HepG2 (cell line): Measurements from ENCODE around the gene ABCC2. TPM values are rescaled to one million over a fixed set of nuclear protein-coding genes. Genes with fewer than 3 reads are reported as not detected.

Experiments
- ARNT2 ChIP-seq: sonication (generic); formaldehyde crosslinking; IDR thresholded peaks from 2 replicates; pipeline ENCODE4 v1.8.0; 2022; ENCODE audit warnings: mild to moderate bottlenecking, low read depth, missing genetic modification reagents, moderate library complexity
- GLI4 ChIP-seq: sonication (generic); formaldehyde crosslinking; IDR thresholded peaks from 2 replicates; pipeline ENCODE4 v1.5.1; 2020; ENCODE audit warnings: missing genetic modification reagents, mild to moderate bottlenecking, moderate library complexity, borderline replicate concordance
- HMG20A ChIP-seq: IDR thresholded peaks from 2 replicates; pipeline ENCODE4 v1.6.1; 2016; ENCODE audit warnings: borderline replicate concordance
- MEF2D ChIP-seq: sonication (generic); formaldehyde crosslinking; IDR thresholded peaks from 2 replicates; pipeline ENCODE4 v1.5.1; 2020; ENCODE audit warnings: mild to moderate bottlenecking, missing genetic modification reagents
- RARA ChIP-seq: IDR thresholded peaks from 2 replicates; pipeline ENCODE4 v1.6.1; 2016; ENCODE audit warnings: missing genetic modification reagents, missing compliant biosample characterization
- SETDB1 ChIP-seq: sonication (generic); formaldehyde crosslinking; IDR thresholded peaks from 2 replicates; pipeline ENCODE4 v1.5.1; 2020; ENCODE audit warnings: missing genetic modification reagents, mild to moderate bottlenecking, borderline replicate concordance
- SRF ChIP-seq: IDR thresholded peaks from 2 replicates; pipeline ENCODE4 v1.6.1; 2011; ENCODE audit warnings: mild to moderate bottlenecking, low read depth, low read length, moderate library complexity
- STAG1 ChIP-seq: sonication (generic); formaldehyde crosslinking; IDR thresholded peaks from 2 replicates; pipeline ENCODE4 v1.4.0; 2020; ENCODE audit warnings: missing genetic modification reagents
- TGIF2 ChIP-seq: IDR thresholded peaks from 2 replicates; pipeline ENCODE4 v1.6.1; 2016; ENCODE audit warnings: control low read depth, missing compliant biosample characterization
- ZNF350 ChIP-seq: sonication (generic); formaldehyde crosslinking; IDR thresholded peaks from 2 replicates; pipeline ENCODE4 v1.4.0; 2020; ENCODE audit warnings: mild to moderate bottlenecking, low read depth, missing genetic modification reagents, borderline replicate concordance
- ZNF781 ChIP-seq: sonication (generic); formaldehyde crosslinking; IDR thresholded peaks from 2 replicates; pipeline ENCODE4 v1.5.1; 2020; ENCODE audit warnings: borderline replicate concordance, mild to moderate bottlenecking, missing genetic modification reagents; ENCODE audit errors: not compliant biosample characterization
- ZSCAN25 ChIP-seq: sonication (generic); formaldehyde crosslinking; IDR thresholded peaks from 2 replicates; pipeline ENCODE4 v1.8.0; 2022; ENCODE audit warnings: mild to moderate bottlenecking, missing genetic modification reagents
- polyA plus RNA-seq, 8 experiments: library from polyadenylated mRNA; depleted of rRNA in 3 of 8; stranded (reverse) in 7 of 8; unstranded in 1 of 8; fragments of >200 nt; fragmentation: Illumina TruSeq in 4 of 8; extraction: Trizol in 4 of 8; gene quantifications; 2 replicates each; pipeline versions ENCODE4 v1.2.1 to v1.2.3, GENCODE V29; 2011 to 2016; ENCODE audit warnings: low read depth in 4 of 8, missing spikeins in 1 of 8, mixed read lengths in 1 of 8; ENCODE audit not compliant: insufficient read depth in 1 of 8
- total RNA-seq, 5 experiments: library from RNA; depleted of rRNA; stranded (reverse); fragments of >200 nt; fragmentation: Illumina TruSeq; extraction: Trizol; gene quantifications; 2 replicates each; pipeline ENCODE4 v1.2.3, GENCODE V29; 2016; ENCODE audit warnings: low read depth in 1 of 5
- TF ChIP-seq, protein P1 (sequence below): IDR thresholded peaks from 2 replicates; pipeline ENCODE4 v1.6.1; 2016
- TF ChIP-seq, protein P2 (sequence below): sonication (generic); formaldehyde crosslinking; IDR thresholded peaks from 2 replicates; pipeline ENCODE4 v1.5.0; 2020; ENCODE audit warnings: mild to moderate bottlenecking, missing genetic modification reagents, moderate library complexity
- TF ChIP-seq, protein P3 (sequence below): sonication (generic); formaldehyde crosslinking; IDR thresholded peaks from 2 replicates; pipeline ENCODE4 v1.5.0; 2020; ENCODE audit warnings: mild to moderate bottlenecking, missing genetic modification reagents
- TF ChIP-seq, protein P4 (sequence below): sonication (generic); formaldehyde crosslinking; conservative IDR thresholded peaks from 2 replicates; pipeline ENCODE4 v1.4.0; 2020; ENCODE audit warnings: missing genetic modification reagents
- TF ChIP-seq, protein P5 (sequence below): sonication (generic); formaldehyde crosslinking; IDR thresholded peaks from 2 replicates; pipeline ENCODE4 v1.4.0; 2020; ENCODE audit warnings: missing genetic modification reagents, borderline replicate concordance

ABCC2 gene
- total and polyA plus RNA-seq, 2 of the 13 experiments (the other 11 are each of a cell fraction or from before 2014, with no cell fraction given), result 181 to 497 TPM

DNA sequence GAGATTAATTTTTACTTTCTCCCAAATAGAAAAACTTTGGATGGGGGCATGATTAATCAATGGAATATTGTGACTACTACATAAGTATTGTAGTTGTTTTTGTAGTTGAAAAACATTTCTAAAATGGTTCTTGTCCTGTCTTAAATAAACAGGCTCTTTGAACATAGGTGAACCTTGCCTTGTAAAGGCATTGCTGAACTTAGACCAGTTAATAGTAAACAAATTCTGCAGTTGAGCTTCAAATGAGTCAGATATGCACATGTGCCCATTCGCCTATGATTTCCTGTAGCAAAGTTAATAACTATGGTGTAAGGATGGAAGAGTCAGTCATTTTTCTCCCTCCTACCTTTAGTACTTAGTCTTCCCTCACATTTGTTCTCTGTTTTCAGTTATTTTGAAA is 27.8 kb upstream of the ABCC2 start (continued):
- TF ChIP-seq, protein P1, sequence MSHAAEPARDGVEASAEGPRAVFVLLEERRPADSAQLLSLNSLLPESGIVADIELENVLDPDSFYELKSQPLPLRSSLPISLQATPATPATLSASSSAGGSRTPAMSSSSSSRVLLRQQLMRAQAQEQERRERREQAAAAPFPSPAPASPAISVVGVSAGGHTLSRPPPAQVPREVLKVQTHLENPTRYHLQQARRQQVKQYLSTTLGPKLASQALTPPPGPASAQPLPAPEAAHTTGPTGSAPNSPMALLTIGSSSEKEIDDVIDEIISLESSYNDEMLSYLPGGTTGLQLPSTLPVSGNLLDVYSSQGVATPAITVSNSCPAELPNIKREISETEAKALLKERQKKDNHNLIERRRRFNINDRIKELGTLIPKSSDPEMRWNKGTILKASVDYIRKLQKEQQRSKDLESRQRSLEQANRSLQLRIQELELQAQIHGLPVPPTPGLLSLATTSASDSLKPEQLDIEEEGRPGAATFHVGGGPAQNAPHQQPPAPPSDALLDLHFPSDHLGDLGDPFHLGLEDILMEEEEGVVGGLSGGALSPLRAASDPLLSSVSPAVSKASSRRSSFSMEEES (CRISPR knock-in tag), result peak; percentile 49; the same call in 1 of the 2 replicates
- peak; percentile 55 for TF ChIP-seq RARA (CRISPR knock-in tag)
- no peak for TF ChIP-seq ZNF350 (CRISPR knock-in tag)
- no peak for TF ChIP-seq ZNF781 (CRISPR knock-in tag)
- peak; percentile 70; the same call in 1 of the 2 replicates for TF ChIP-seq MEF2D (CRISPR knock-in tag)
- TF ChIP-seq SRF, result peak; percentile 86
- no peak for TF ChIP-seq ZSCAN25 (CRISPR knock-in tag)
- TF ChIP-seq, protein P2, sequence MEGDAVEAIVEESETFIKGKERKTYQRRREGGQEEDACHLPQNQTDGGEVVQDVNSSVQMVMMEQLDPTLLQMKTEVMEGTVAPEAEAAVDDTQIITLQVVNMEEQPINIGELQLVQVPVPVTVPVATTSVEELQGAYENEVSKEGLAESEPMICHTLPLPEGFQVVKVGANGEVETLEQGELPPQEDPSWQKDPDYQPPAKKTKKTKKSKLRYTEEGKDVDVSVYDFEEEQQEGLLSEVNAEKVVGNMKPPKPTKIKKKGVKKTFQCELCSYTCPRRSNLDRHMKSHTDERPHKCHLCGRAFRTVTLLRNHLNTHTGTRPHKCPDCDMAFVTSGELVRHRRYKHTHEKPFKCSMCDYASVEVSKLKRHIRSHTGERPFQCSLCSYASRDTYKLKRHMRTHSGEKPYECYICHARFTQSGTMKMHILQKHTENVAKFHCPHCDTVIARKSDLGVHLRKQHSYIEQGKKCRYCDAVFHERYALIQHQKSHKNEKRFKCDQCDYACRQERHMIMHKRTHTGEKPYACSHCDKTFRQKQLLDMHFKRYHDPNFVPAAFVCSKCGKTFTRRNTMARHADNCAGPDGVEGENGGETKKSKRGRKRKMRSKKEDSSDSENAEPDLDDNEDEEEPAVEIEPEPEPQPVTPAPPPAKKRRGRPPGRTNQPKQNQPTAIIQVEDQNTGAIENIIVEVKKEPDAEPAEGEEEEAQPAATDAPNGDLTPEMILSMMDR (CRISPR knock-in tag), result no peak
- TF ChIP-seq, protein P3, sequence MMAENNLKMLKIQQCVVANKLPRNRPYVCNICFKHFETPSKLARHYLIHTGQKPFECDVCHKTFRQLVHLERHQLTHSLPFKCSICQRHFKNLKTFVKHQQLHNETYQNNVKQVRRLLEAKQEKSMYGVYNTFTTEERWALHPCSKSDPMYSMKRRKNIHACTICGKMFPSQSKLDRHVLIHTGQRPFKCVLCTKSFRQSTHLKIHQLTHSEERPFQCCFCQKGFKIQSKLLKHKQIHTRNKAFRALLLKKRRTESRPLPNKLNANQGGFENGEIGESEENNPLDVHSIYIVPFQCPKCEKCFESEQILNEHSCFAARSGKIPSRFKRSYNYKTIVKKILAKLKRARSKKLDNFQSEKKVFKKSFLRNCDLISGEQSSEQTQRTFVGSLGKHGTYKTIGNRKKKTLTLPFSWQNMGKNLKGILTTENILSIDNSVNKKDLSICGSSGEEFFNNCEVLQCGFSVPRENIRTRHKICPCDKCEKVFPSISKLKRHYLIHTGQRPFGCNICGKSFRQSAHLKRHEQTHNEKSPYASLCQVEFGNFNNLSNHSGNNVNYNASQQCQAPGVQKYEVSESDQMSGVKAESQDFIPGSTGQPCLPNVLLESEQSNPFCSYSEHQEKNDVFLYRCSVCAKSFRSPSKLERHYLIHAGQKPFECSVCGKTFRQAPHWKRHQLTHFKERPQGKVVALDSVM (CRISPR knock-in tag), result no peak
- TF ChIP-seq TGIF2 (CRISPR knock-in tag), result no peak
- TF ChIP-seq SETDB1 (CRISPR knock-in tag), result no peak
- TF ChIP-seq, protein P4, sequence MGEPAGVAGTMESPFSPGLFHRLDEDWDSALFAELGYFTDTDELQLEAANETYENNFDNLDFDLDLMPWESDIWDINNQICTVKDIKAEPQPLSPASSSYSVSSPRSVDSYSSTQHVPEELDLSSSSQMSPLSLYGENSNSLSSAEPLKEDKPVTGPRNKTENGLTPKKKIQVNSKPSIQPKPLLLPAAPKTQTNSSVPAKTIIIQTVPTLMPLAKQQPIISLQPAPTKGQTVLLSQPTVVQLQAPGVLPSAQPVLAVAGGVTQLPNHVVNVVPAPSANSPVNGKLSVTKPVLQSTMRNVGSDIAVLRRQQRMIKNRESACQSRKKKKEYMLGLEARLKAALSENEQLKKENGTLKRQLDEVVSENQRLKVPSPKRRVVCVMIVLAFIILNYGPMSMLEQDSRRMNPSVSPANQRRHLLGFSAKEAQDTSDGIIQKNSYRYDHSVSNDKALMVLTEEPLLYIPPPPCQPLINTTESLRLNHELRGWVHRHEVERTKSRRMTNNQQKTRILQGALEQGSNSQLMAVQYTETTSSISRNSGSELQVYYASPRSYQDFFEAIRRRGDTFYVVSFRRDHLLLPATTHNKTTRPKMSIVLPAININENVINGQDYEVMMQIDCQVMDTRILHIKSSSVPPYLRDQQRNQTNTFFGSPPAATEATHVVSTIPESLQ, result no peak
- no peak for TF ChIP-seq STAG1 (CRISPR knock-in tag)
- TF ChIP-seq, protein P5, sequence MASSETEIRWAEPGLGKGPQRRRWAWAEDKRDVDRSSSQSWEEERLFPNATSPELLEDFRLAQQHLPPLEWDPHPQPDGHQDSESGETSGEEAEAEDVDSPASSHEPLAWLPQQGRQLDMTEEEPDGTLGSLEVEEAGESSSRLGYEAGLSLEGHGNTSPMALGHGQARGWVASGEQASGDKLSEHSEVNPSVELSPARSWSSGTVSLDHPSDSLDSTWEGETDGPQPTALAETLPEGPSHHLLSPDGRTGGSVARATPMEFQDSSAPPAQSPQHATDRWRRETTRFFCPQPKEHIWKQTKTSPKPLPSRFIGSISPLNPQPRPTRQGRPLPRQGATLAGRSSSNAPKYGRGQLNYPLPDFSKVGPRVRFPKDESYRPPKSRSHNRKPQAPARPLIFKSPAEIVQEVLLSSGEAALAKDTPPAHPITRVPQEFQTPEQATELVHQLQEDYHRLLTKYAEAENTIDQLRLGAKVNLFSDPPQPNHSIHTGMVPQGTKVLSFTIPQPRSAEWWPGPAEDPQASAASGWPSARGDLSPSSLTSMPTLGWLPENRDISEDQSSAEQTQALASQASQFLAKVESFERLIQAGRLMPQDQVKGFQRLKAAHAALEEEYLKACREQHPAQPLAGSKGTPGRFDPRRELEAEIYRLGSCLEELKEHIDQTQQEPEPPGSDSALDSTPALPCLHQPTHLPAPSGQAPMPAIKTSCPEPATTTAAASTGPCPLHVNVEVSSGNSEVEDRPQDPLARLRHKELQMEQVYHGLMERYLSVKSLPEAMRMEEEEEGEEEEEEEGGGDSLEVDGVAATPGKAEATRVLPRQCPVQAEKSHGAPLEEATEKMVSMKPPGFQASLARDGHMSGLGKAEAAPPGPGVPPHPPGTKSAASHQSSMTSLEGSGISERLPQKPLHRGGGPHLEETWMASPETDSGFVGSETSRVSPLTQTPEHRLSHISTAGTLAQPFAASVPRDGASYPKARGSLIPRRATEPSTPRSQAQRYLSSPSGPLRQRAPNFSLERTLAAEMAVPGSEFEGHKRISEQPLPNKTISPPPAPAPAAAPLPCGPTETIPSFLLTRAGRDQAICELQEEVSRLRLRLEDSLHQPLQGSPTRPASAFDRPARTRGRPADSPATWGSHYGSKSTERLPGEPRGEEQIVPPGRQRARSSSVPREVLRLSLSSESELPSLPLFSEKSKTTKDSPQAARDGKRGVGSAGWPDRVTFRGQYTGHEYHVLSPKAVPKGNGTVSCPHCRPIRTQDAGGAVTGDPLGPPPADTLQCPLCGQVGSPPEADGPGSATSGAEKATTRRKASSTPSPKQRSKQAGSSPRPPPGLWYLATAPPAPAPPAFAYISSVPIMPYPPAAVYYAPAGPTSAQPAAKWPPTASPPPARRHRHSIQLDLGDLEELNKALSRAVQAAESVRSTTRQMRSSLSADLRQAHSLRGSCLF, result no peak
- TF ChIP-seq GLI4 (CRISPR knock-in tag), result no peak
- peak; percentile 60; the same call in 1 of the 2 replicates for TF ChIP-seq HMG20A (CRISPR knock-in tag)
- TF ChIP-seq ARNT2 (CRISPR knock-in tag), result 0 out of 2 replicates have a peak, but pooled peaks have one; percentile 20
